Keratinocyte (primary cell): ENCODE data around the gene ZNF467. TPM values are rescaled to one million over a fixed set of nuclear protein-coding genes. Genes with fewer than 3 reads are reported as not detected.

Experiments used
- DNase-seq: peaks from one replicate; pipeline ENCODE4 v3.0.0-alpha.2; 2011; ENCODE audit warnings: low read depth, missing footprints, low spot score
- FAIRE-seq: peaks from 2 replicates; lab custom pipeline; 2011; peaks lifted over from hg19 to GRCh38; lab: Jason Lieb, UNC
- H2AFZ ChIP-seq: 2 replicates; pipeline ENCODE4 v1.6.0; 2012; ENCODE audit warnings: low read length, control low read depth, inconsistent platforms; ENCODE audit not compliant: control insufficient read depth
- H3K27ac ChIP-seq: 2 replicates; pipeline ENCODE4 v1.5.1; 2011; ENCODE audit warnings: low read length; ENCODE audit not compliant: control insufficient read depth, insufficient read depth
- H3K27me3 ChIP-seq: 3 replicates; pipeline ENCODE4 v1.6.0; 2011; ENCODE audit warnings: low read length; ENCODE audit not compliant: control insufficient read depth, insufficient read depth; ENCODE audit errors: extremely low read depth
- H3K36me3 ChIP-seq, 2 experiments: 2 replicates in 1 of 2; 3 replicates in 1 of 2; pipeline ENCODE4 v1.5.1; 2011; ENCODE audit warnings: low read length in 2 of 2, mild to moderate bottlenecking in 1 of 2; ENCODE audit not compliant: control insufficient read depth in 2 of 2, insufficient read depth in 2 of 2; ENCODE audit errors: extremely low read depth in 1 of 2
- H3K4me1 ChIP-seq: 3 replicates; pipeline ENCODE4 v1.5.1; 2011; ENCODE audit warnings: low read length; ENCODE audit not compliant: control insufficient read depth, insufficient read depth; ENCODE audit errors: extremely low read depth
- H3K4me2 ChIP-seq: 3 replicates; pipeline ENCODE4 v1.6.0; 2011; ENCODE audit warnings: low read depth, low read length; ENCODE audit not compliant: control insufficient read depth, insufficient read depth; ENCODE audit errors: extremely low read depth
- H3K4me3 ChIP-seq, 3 experiments: fragments of 200-600 bp in 1 of 3; sonication (generic) in 1 of 3; 2 replicates in 2 of 3; 3 replicates in 1 of 3; pipeline ENCODE4 v1.5.1; 2011 to 2016; ENCODE audit warnings: low read length in 3 of 3, mild to moderate bottlenecking in 3 of 3, control low read depth in 2 of 3, inconsistent platforms in 1 of 3, low read depth in 1 of 3, mixed read lengths in 1 of 3, mixed run types in 1 of 3, moderate library complexity in 1 of 3; ENCODE audit not compliant: control insufficient read depth in 2 of 3, insufficient read depth in 2 of 3; ENCODE audit errors: extremely low read depth in 1 of 3
- H3K79me2 ChIP-seq: 2 replicates; pipeline ENCODE4 v1.6.0; 2012; ENCODE audit warnings: low read length; ENCODE audit not compliant: control insufficient read depth, insufficient read depth
- H3K9ac ChIP-seq: 3 replicates; pipeline ENCODE4 v1.6.0; 2011; ENCODE audit warnings: low read length; ENCODE audit not compliant: control insufficient read depth, insufficient read depth; ENCODE audit errors: extremely low read depth
- H3K9me1 ChIP-seq: 3 replicates; pipeline ENCODE4 v1.6.0; 2011; ENCODE audit warnings: low read length; ENCODE audit not compliant: control insufficient read depth, insufficient read depth; ENCODE audit errors: extremely low read depth
- H3K9me3 ChIP-seq: 2 replicates; pipeline ENCODE4 v1.5.1; 2012; ENCODE audit warnings: low read depth, low read length; ENCODE audit not compliant: control insufficient read depth
- H4K20me1 ChIP-seq: 3 replicates; pipeline ENCODE4 v1.6.0; 2011; ENCODE audit warnings: low read length; ENCODE audit not compliant: control insufficient read depth, insufficient read depth; ENCODE audit errors: extremely low read depth
- EZH2 ChIP-seq: IDR thresholded peaks from one replicate; pipeline ENCODE4 v1.6.1; 2012; ENCODE audit warnings: inconsistent platforms, mild to moderate bottlenecking, low read length, moderate library complexity
- dilution Hi-C: fragments of 300-500 bp; cut with MboI; formaldehyde crosslinking; loops from one replicate; pipeline ENCODE4 v1.7.0; 2020; ENCODE audit warnings: low sequenced_read_pairs; ENCODE audit not compliant: extremely low pct_ligation_motif_present
- polyA plus RNA-seq, 5 experiments: library from polyadenylated mRNA; depleted of rRNA in 3 of 5; stranded (reverse) in 3 of 5; stranded (forward) in 1 of 5; unstranded in 1 of 5; fragments of >200 nt; gene quantifications; 1 replicate in 1 of 5; 2 replicates in 3 of 5; 3 replicates in 1 of 5; pipeline versions ENCODE4 v1.2.1 to v1.2.3, GENCODE V29; 2011 to 2012; ENCODE audit warnings: missing spikeins in 2 of 5, low read depth in 1 of 5, low replicate concordance in 1 of 5
- TF ChIP-seq, protein P1 (sequence below), 3 experiments: IDR thresholded peaks in 1 of 3; conservative IDR thresholded peaks in 1 of 3; optimal IDR thresholded peaks in 1 of 3; 2 replicates in 2 of 3; 3 replicates in 1 of 3; pipeline versions ENCODE3 to v1.5.1; 2011; ENCODE audit warnings: low read length in 3 of 3, mild to moderate bottlenecking in 3 of 3, moderate library complexity in 2 of 3, control low read depth in 1 of 3, inconsistent platforms in 1 of 3; ENCODE audit not compliant: insufficient read depth in 2 of 3; ENCODE audit errors: extremely low read depth in 1 of 3

The ZNF467 gene
- polyA plus RNA-seq, 1 donor (not counting 4 experiments of a cell fraction or from before 2014, with no cell fraction given), result 0.31 TPM

DNA sequence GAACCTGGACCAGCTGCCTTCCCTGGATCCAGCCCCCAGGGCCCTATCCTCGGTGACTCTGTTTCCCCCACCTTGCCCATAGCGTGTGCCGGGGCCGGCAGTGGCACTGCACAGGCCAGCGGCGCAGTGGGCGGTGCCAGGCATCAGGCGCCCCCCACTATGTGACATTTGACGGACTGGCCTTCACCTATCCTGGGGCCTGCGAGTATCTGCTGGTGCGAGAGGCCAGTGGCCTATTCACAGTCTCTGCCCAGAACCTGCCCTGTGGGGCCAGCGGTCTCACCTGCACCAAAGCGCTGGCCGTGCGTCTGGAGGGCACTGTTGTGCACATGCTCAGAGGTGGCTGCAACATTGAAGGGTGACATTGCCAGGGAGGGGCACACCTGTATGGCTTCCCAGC, 12.0 kb upstream of the ZNF467 start:
- Histone ChIP-seq H3K9ac (no peak overlapping the region), H3K4me1 (peaks cover 2% of the 10 kb centered on the region), H4K20me1 (no peaks in the 10 kb centered on the region), H3K27ac (no peak overlapping the region), H3K36me3 (no peaks in the 10 kb centered on the region), H3K79me2 (no peaks in the 10 kb centered on the region), H3K4me3 (no peak overlapping the region), H3K27me3 (peaks cover 30% of the 10 kb centered on the region), H3K4me2 (no peak overlapping the region), H3K9me1 (no peaks in the 10 kb centered on the region), H3K9me3 (no peaks in the 10 kb centered on the region), H2AFZ (no peak overlapping the region)
- no peak for DNase-seq
- TF ChIP-seq EZH2, result no peak
- TF ChIP-seq, protein P1, sequence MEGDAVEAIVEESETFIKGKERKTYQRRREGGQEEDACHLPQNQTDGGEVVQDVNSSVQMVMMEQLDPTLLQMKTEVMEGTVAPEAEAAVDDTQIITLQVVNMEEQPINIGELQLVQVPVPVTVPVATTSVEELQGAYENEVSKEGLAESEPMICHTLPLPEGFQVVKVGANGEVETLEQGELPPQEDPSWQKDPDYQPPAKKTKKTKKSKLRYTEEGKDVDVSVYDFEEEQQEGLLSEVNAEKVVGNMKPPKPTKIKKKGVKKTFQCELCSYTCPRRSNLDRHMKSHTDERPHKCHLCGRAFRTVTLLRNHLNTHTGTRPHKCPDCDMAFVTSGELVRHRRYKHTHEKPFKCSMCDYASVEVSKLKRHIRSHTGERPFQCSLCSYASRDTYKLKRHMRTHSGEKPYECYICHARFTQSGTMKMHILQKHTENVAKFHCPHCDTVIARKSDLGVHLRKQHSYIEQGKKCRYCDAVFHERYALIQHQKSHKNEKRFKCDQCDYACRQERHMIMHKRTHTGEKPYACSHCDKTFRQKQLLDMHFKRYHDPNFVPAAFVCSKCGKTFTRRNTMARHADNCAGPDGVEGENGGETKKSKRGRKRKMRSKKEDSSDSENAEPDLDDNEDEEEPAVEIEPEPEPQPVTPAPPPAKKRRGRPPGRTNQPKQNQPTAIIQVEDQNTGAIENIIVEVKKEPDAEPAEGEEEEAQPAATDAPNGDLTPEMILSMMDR (optimal IDR thresholded peaks at IDR 0.05 in 1 of 3, IDR thresholded peaks at IDR 0.05 in 1 of 3, conservative IDR thresholded peaks at IDR 0.05 in 1 of 3; ENCODE audit: extremely low read depth in 1 of 3, insufficient read depth in 2 of 3, low read length in 3 of 3), result no peak
- no peak for FAIRE-seq
- dilution Hi-C loops, result no loop called here

DNA sequence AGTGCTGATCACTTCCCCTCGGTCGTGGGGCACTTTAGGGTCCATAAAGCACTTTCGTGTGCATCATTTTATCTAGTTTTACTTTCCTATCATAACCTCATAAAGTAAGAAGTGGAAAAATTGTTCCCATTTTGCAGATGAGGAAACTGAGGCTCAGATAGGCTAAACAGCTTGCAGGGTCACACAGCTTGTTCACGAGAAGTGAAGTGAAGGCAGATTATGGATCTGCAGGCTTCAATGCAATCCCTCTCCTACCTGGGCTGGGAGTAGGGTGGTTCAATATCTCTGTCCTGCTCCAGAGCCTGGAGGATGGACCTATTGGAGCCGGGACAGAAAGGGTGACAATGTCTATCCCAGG, 10.8 kb upstream of the ZNF467 start:
- Histone ChIP-seq H3K27me3 (peaks cover 21% of the 10 kb centered on the region), H3K9me3 (no peaks in the 10 kb centered on the region), H3K4me2 (no peak overlapping the region), H2AFZ (no peak overlapping the region), H3K36me3 (no peaks in the 10 kb centered on the region), H3K9me1 (no peaks in the 10 kb centered on the region), H3K27ac (no peak overlapping the region), H4K20me1 (no peaks in the 10 kb centered on the region), H3K4me3 (no peak overlapping the region), H3K4me1 (peaks cover 2% of the 10 kb centered on the region), H3K79me2 (no peaks in the 10 kb centered on the region), H3K9ac (no peak overlapping the region)
- dilution Hi-C loops, result no loop called here
- FAIRE-seq, result no peak
- TF ChIP-seq EZH2, result no peak
- TF ChIP-seq, protein P1 (optimal IDR thresholded peaks at IDR 0.05 in 1 of 3, IDR thresholded peaks at IDR 0.05 in 1 of 3, conservative IDR thresholded peaks at IDR 0.05 in 1 of 3; ENCODE audit: extremely low read depth in 1 of 3, insufficient read depth in 2 of 3, low read length in 3 of 3), result no peak
- no peak for DNase-seq
